DMS53 (cell line): ENCODE data around the gene CACNA1I.
A peak's percentile ranks its signal among the peaks of the same experiment; 100 is the strongest.

ENCODE experiments used
- DNase-seq: peaks from one replicate; lab custom pipeline; 2025; lab: John Stamatoyannopoulos, UW

The CACNA1I gene

DNA sequence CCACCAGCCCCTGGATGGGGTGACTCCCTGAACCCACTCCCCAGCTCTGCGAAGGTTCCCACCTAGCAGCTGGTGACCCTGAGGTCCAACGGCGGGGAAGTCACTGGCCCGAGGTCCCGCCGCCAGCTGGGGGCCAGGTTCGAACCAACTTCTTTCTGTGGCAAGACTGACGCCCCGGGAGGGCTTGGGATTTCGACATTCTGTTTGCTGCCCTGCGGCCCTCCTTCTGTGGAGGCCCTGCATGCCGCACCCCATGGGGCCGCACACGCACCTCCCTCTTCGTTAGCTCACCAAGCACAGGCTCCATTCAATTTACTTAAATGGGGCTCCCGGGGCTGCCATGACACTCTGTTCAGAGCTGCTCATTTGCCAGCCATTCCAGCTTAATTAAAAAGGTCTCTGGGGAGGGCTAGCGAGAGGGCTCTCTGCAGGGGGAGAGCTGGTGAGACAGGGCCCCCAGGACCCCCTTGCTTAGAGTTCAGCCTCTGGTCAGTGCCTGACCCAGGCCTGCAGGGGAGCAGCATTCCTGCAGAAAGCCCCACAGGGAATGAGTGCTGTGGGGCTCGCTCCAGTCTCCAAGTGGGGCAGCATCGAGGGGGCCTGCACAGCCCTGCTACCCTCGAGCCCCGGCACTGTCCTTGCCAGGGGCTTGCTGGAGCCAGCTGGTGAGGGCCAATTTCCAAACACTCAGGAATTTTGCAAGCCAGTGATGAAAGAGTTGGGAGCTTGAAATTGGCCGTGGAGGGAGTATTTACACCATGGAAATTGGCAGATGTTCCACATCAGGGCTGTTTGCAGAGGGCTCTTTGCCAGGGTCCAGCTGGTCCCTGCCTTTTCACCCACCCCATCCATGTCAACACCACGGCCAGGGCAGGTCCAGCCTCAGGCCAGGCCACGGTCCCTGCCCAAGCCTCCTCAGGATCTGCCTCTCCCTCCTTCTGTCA is 80.8 kb downstream of the CACNA1I start:
- no peak for DNase-seq

DNA sequence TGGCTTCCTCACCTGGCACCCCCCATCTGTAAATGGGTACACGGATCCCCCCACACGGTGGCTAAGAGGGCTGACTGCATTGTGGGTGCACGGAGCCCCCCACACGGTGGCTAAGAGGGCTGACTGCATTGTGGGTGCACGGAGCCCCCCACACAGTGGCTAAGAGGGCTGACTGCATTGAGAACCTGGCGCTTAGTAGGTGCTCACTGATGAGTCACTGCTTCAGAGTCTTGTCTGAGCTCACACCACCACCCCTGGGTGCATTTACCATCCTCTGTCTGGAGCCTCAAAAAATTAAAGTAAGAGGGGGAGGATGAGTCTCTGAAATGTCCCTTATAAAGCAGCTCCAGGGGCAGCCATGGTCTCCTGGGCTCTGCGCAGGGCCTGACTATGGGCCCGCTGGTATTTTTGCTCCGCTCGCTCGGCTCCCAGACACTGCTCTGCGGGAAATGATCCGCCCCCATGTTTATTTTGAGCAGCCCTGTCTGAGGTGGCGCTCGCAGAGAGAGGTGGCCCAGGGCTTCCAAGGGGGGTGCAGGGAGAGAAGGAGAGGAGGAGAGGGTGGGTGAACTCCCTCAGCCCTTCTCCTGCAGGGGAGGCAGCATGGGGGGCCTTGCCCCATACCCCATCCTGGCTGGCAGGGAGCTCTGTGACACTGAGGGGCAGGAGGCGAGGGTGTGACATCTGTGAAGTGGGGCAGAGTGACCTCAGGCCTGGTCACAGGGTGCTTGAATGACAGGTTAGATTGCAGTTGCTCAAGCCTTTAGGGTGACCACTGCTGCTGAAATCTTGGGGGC is 82.6 kb downstream of the CACNA1I start:
- DNase-seq, result no peak

DNA sequence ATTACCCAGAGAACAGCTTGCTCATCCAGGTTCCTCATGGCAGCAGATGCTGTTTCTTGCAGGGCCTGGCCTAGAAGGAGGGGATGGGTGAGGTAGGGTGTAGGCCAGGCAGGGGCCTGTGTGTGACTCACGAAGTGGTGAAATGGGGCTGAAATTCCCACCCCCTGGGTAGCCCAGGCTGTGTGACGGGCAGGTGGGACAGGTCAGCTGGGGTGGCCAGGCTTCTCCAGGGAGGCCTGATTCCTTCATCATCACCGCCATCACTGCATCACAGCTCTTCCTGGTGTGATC is 83.2 kb downstream of the CACNA1I start:
- no peak for DNase-seq

DNA sequence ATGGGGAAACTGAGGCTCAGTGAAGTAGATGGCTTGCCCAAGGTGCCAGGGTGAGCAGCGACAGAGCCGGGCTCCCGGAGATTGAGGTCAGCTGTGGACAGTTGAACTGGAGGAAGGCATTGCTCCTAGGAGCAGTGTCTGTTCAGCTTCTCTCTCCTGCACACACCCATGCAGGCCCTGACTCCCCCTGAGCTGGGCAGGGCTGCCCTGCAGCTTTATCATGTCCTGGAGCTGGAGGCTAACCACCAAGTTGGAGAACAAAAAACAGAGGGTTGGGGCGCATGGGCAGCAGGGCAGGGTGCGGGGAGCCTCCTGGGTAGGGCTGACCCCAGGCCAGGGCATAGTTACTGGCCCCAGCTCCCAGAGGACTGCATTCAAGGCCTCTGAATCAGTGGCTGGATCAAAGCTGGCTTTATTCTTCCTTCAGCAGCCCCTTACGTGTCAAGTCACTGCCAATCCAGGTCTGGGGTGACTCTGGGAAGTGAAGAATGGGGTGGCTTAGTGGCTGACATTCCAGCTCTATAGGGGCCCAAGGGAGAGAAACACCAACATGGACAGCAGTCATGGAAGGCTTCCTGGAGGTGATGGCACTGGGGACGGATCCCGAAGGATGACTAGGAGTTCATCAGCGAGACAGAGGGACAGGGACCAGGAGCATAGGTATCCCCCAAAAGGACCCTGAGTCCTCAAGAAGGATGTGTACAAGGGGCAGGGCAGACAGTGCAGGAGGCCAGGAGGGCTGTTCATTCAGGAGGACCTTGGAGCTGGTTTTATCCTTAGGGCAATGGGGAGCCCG is 83.8 kb downstream of the CACNA1I start:
- DNase-seq, result no peak

DNA sequence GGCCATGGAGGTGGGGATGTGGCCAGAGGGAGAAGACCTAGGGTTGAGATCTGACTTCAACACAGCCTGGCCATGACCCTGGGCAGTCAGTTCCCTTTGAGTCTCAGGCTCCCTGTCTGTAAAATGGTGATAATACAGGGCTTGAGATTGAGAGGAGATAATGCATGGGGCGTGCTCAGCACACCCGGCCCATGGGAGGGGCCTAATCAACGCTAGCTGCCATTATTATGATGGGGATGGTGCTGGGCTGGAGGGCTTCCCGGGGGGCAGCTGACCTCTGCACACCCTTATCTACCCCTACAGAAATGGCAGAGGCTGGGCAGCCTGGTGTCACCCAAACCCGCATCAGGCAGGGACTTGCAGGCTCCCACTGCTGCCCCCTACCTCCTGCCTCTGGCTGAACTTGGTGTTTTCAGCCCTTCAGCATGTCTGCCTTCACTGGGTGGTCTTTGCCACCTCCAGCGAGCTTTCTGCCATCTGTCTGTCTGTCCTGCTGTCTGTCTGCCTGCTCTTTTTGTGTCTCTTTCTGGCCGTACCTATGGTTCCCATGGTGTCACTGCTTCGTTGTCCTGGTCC is 84.5 kb downstream of the CACNA1I start:
- DNase-seq, result no peak

DNA sequence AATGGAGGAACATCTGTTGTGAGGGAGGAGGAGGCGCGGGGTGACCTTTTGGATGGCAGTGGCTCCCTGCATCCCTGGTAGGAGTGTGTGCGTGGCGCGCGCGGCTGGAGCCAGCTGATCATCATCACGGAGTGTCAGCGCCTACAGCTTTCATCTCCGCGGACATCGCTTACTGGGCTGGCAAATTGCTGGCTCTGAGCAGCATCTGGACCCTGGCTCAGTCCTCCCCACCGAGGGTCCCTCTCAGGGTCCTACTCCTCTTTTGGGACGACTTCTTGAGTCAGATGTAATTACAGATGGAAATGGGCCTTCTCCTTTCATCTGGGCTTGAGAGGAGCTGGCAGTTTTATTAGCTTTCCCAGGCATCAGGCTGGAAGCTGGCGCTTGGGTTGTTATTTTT is 85.3 kb downstream of the CACNA1I start:
- DNase-seq, result peak; percentile 22

DNA sequence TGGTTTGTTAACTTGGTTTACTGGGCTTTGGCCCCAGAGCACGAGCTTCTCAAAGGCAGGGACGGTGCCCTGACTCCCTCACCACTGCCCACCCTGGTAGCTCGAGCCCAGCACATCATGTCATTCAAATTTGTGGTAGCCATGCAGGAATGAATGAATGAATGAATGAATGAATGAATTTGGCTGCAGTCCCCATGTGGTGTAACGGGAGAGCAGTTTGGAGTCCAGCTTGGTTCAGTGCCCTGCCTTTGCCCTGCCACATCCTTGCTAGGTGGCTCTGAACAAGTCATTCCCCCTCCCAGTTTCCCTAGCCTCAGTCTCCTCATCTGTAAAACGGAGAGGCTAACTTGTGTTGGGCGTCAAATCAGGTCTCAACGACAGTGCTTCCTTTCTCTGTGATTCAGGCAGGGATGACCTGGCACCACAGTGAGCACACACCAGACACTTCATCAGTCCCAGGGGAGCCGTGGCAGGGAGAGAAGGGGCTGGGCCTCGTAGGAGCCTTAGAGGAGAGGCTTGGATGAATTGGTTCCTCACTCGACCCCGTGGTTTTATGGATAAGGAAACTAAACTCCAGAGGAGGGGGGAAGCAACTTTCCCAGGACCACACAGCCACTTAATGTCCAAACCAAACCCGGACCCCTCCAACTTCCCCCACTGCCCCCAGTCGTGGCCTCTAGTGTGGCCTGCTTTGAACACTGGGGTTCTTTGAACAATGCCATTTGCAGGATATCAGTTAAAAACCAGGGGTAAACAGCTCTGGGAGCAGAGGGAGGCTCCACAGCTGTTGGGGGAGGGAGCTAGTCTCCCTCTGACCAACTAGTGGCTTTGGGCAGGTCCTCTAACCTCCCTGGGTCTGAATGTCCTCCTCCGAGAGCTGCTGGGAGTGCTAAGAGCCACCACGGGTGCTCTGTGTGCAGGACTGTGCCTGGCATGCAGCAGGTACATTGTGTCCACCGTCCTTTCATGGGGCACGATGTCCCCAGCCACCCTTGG is 86.2 kb downstream of the CACNA1I start:
- no peak for DNase-seq

DNA sequence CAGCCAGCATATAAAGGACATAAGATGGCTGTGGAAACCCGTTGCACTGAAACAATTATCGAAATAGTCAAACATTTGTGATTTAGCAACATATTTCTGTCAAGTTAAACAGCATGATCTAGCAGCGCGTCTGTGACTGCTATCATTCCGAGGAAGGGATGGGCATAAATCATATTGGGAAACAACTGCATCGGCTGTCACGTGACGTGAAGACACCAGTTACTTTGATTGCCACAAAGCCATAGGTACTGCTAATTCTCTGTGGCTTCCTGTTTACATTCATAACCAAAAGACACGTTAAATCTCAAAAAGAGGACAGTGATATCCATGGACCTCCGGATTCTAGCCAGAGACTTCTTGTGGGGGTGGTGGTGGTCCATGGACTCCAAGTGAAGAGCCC is 87.8 kb downstream of the CACNA1I start:
- DNase-seq, result peak; percentile 23

DNA sequence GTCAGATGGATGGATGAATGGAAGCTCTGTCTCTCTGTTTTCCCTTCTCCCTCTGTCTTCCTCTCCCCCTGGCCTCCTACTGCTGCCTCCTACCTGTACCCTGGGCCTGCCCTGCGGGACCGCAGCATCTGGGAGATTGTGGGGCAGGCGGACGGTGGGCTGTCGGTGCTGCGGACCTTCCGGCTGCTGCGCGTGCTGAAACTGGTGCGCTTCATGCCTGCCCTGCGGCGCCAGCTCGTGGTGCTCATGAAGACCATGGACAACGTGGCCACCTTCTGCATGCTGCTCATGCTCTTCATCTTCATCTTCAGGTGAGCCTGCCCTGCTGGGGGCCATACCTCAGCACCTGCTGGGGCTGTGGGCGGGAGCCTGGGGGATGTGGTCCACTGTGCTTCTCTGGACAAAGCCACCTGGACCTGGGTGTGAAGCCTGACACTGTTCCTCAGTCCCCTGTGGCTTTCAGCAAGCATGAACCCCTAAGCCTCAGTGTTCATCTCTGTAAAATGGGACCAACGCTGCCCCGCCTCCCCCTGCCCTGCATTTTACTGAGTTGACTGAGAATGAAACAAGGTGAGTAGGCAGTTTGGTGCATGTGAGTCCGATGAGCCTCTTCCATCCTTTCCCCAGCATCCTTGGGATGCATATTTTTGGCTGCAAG is 88.4 kb downstream of the CACNA1I start:
- DNase-seq, result no peak

DNA sequence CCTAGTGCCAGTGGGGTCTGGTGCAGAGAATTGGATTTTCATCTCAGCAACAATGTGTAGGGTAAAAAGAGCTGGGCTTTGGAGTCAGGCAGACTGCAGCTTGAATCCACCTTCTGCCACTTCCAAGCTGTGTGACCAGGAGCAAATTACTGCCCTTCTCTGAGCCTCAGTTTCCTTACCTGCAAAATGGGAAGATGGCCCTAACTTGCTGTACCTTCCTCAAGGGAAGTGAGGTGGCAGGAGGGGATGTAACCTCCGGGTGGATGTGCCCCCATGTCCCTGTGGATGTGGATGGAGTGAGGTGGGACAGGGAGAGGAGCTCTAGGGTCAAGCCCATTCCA is 90.9 kb downstream of the CACNA1I start:
- DNase-seq, result no peak

DNA sequence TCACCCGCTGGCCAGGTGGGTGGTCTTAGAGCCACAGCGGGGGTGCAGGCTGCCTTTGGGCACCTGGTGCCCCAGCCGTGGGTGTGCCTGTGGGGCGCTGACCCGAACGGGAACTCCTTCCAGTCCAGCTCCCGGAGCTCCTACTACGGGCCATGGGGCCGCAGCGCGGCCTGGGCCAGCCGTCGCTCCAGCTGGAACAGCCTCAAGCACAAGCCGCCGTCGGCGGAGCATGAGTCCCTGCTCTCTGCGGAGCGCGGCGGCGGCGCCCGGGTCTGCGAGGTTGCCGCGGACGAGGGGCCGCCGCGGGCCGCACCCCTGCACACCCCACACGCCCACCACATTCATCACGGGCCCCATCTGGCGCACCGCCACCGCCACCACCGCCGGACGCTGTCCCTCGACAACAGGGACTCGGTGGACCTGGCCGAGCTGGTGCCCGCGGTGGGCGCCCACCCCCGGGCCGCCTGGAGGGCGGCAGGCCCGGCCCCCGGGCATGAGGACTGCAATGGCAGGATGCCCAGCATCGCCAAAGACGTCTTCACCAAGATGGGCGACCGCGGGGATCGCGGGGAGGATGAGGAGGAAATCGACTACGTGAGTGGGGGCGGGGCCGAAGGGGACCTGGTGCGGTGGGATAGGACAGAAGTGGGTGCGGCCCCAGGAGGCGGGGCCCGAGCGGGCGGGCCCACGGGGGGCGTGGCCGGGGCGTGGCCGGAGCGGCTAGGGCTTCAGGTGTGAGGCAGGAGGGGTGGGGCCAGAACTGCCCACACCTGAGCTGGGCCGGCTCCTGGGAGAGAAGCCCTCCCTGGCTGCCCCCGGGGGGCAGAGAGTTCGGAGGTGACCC is 91.5 kb downstream of the CACNA1I start:
- peak; percentile 78 for DNase-seq

DNA sequence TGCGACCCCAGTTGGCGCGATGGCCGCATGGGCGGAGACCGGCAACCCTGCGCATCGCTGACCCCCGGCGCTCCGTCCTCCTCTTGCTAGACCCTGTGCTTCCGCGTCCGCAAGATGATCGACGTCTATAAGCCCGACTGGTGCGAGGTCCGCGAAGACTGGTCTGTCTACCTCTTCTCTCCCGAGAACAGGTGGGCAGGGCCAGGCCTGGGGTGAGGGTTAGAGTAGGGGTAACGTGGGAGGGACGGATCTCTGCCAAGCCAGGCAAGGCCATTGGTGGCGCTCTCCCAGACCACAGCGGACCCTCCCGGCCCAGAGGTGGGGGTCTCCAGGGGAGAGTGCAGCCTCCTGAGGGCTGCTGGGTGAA is 92.1 kb downstream of the CACNA1I start:
- peak; percentile 78 for DNase-seq

DNA sequence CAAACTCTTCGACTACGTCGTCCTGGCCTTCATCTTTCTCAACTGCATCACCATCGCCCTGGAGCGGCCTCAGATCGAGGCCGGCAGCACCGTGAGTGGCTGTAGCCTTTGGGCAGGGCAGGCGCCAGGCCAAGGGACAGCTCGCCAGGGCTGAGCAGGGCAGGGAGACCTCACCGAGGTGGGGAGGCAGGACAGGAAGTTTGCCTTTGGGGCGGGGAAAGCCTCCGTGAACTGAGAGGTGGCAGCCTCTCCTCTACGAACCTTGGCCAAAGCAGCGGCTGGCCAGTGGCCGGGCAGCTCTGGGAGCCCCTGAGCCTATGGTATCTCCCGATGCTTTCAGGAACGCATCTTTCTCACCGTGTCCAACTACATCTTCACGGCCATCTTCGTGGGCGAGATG is 93.2 kb downstream of the CACNA1I start:
- peak; percentile 83 for DNase-seq

DNA sequence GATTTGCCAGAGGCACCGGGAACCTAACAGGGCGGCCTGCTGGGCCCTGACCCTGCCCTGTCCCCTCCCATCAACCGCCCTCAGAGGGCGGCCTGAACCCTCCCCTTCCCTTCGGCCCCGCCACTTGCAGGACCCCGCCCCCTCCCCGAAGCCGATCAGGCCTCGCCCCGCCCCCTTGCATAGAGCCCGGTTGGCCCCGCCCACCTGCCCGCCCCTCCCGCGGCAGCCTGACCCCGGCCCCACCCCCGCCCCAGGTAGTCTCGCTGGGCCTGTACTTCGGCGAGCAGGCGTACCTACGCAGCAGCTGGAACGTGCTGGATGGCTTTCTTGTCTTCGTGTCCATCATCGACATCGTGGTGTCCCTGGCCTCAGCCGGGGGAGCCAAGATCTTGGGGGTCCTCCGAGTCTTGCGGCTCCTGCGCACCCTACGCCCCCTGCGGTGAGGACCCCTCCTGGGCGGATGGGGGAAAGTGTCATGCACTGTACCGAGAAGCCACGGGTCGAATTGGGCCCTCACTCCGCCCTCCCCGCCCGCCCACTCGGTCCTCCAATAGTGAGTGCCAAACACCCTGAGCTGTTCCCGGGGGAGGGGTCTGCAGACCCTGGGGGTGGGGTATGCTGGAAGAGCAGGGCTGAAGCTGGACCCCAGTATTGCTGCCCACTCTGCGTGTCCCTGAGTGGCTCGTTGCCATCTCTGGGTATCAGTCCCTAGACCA is 94.1 kb downstream of the CACNA1I start:
- DNase-seq, result peak; percentile 90

DNA sequence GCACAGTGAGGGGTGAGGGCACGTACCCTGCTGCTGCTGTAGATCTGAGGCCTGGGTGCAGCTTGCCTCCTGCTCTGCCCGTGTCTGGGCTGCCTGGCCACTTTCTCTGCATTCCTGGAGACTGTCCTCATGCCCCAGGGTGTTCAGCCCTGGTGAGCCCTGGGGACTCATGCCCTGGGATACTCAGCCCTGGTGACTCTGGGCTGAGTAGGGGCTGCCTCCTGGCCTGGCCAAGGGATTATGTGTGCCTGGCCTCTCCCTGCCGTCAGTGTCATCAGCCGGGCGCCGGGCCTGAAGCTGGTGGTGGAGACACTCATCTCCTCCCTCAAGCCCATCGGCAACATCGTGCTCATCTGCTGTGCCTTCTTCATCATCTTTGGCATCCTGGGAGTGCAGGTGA is 94.7 kb downstream of the CACNA1I start:
- no peak for DNase-seq

DNA sequence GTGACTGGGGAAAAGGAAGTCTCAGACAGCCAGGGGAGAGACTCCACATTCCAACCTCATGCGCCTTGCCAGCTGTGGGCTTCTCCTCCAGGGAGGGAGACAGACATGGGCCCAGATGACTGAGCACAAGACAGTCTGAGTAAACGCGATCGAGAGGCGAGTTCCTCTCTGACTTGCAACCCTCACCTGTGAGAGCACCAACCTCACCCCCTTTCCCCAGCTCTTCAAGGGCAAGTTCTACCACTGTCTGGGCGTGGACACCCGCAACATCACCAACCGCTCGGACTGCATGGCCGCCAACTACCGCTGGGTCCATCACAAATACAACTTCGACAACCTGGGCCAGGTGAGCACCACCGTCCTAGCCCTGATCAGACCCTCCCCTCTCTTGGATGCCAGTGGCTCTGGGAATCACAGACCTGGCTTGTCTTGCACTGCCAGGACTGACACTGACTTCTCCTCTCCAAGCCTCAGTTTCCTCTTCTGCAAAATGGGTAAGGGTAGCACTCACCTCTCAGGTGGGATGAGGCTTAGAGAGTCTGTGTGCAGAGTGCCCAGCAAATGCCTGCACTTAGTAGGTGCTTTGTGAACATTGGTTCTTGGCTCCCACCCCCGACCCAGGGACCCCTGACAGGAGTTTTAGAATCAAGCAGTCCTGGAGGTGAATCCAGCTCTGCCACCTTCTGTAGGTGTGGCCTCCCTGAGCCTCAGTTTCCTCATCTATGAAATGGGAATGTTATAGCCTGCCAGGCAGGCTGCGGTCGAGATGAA is 95.3 kb downstream of the CACNA1I start:
- no peak for DNase-seq

DNA sequence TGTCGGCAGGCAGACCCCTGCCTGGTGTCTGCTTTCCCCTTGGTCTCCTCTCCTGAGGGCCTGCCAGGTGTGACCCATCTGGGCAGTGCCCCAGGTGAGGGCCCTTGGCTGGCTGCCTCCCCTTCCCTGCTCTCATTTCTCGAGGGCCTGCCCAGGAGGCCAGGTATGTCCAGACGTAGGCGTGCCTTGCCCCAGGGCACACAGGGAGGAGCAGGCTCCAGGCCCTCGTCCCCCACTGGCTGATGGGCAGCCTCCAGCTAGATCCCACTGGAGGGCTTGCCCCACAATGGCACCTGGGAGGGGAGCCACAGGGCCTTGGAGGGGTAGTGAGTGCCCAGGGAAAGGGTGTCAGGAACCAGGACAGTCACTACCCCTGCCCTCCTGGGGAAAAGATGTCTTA is 95.9 kb downstream of the CACNA1I start:
- DNase-seq, result no peak

DNA sequence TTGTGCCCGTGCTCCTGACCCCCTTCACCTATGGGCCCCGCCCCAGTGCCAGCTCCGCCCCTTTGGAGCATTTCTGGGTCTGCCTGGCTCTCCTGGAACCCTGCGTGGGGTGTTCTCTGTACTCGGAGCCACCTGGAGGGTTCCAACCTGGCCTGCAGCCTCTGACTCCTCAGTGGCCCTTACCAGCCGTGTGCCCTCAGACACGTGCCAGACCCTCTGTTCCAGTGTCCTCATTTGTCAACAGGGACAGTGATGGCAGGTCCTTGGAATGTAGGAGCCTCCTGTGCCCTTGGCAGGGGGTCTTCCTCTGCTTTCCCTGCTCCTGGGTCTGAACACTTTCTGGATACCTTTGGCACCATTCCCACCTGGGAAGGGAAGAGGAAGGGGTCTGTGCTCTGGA is 96.4 kb downstream of the CACNA1I start:
- no peak for DNase-seq
